Stimulated activated CD4-positive, alpha-beta T cell treated with anti-CD3 and anti-CD28 coated beads, Interleukin-4, amount 100 ng/mL, for 4 hours (primary cell): ENCODE measurements around the gene SNX5.

ENCODE experiments used
- DNase-seq, 2 experiments: peaks; one replicate each; pipeline ENCODE4 v3.0.0-alpha.2; 2020

Gene SNX5

GRCh38 chr20:17958373-17959256, 10.0 kb downstream of the SNX5 start:
- no peak for DNase-seq

GRCh38 chr20:17957505-17958363, 10.9 kb downstream of the SNX5 start:
- no peak for DNase-seq

GRCh38 chr20:17956099-17956685, 12.4 kb downstream of the SNX5 start:
- no peak for DNase-seq

- DNase-seq, result no peak
These were observed 13.3 kb downstream of the SNX5 start for GRCh38 chr20:17955302-17955701.

GRCh38 chr20:17953935-17954334, 14.7 kb downstream of the SNX5 start:
- DNase-seq, result no peak

GRCh38 chr20:17952692-17953684, 15.6 kb downstream of the SNX5 start:
- no peak for DNase-seq

- DNase-seq, result no peak
These were observed 17.3 kb downstream of the SNX5 start for GRCh38 chr20:17951323-17951722.

- no peak for DNase-seq
These were observed 17.9 kb downstream of the SNX5 start for GRCh38 chr20:17950670-17951069.

GRCh38 chr20:17949899-17950298, 18.7 kb downstream of the SNX5 start:
- DNase-seq, result no peak

GRCh38 chr20:17948442-17948841, 20.2 kb downstream of the SNX5 start:
- no peak for DNase-seq

- no peak for DNase-seq
These were observed 21.1 kb downstream of the SNX5 start for GRCh38 chr20:17947474-17947815.

- DNase-seq, result no peak
These were observed 21.8 kb downstream of the SNX5 start for GRCh38 chr20:17946572-17947473.

- no peak for DNase-seq
These were observed 22.6 kb downstream of the SNX5 start for GRCh38 chr20:17946040-17946439.

- DNase-seq, result no peak
These were observed 23.6 kb downstream of the SNX5 start for GRCh38 chr20:17944854-17945474.

- no peak for DNase-seq
These were observed 25.3 kb downstream of the SNX5 start for GRCh38 chr20:17943343-17943742.

- DNase-seq, result no peak
These were observed 26.8 kb downstream of the SNX5 start for GRCh38 chr20:17941826-17942196.

GRCh38 chr20:17941087-17941825, 27.3 kb downstream of the SNX5 start:
- DNase-seq, result no peak

- no peak for DNase-seq
These were observed 28.2 kb downstream of the SNX5 start for GRCh38 chr20:17940224-17940971.

- no peak for DNase-seq
These were observed 28.9 kb downstream of the SNX5 start for GRCh38 chr20:17939622-17940223.
